HEK293 (cell line): ENCODE data around the gene C16orf74.

Source experiments
- CTCF ChIA-PET: fragments of 350-600 bp; formaldehyde crosslinking; extraction: SDS; loops from one replicate; lab custom pipeline; 2021; ENCODE audit warnings: antibody characterized with exemption; lab: Yijun Ruan, JAX
- POLR2A ChIA-PET: fragments of 300-600 bp; formaldehyde crosslinking; extraction: SDS; loops from one replicate; lab custom pipeline; 2020; ENCODE audit warnings: antibody characterized with exemption, inconsistent platforms; lab: Yijun Ruan, JAX
- H3K27ac ChIP-seq: fragments of 200-500 bp; sonication (Bioruptor generic); 2 replicates; pipeline ENCODE4 v1.5.1; 2014; ENCODE audit warnings: low read depth, low read length, control low read depth, inconsistent platforms; ENCODE audit errors: extremely low read depth
- H3K36me3 ChIP-seq, 2 experiments: fragments of 200-500 bp in 1 of 2; sonication (Bioruptor generic) in 1 of 2; 1 replicate in 1 of 2; 2 replicates in 1 of 2; pipeline ENCODE4 v1.5.1; 2014 to 2017; ENCODE audit warnings: inconsistent platforms in 2 of 2, low read length in 2 of 2; ENCODE audit not compliant: control insufficient read depth in 2 of 2, insufficient read depth in 1 of 2
- H3K4me1 ChIP-seq: fragments of 200-500 bp; sonication (Bioruptor generic); 2 replicates; pipeline ENCODE4 v1.5.1; 2014; ENCODE audit warnings: mild to moderate bottlenecking, low read length, inconsistent platforms; ENCODE audit not compliant: control insufficient read depth, insufficient read depth
- H3K4me3 ChIP-seq: 2 replicates; pipeline ENCODE4 v1.5.1; 2011; ENCODE audit warnings: low read depth, mild to moderate bottlenecking, control low read depth, low read length, moderate library complexity
- H3K9me3 ChIP-seq: fragments of 200-500 bp; sonication (Bioruptor generic); 2 replicates; pipeline ENCODE4 v1.5.1; 2014; ENCODE audit warnings: low read depth, low read length, inconsistent platforms; ENCODE audit not compliant: control insufficient read depth, insufficient read depth
- CTCF ChIP-seq: fragments of 450-650 bp; formaldehyde crosslinking; IDR thresholded peaks from 2 replicates; pipeline ENCODE4 v1.5.1; 2016; ENCODE audit warnings: missing biosample characterization, missing genetic modification characterization
- FEZF1 ChIP-seq: fragments of 450-650 bp; formaldehyde crosslinking; IDR thresholded peaks from 2 replicates; pipeline ENCODE4 v1.5.1; 2016; ENCODE audit warnings: missing biosample characterization, missing genetic modification characterization
- GLI2 ChIP-seq: fragments of 450-650 bp; formaldehyde crosslinking; IDR thresholded peaks from 2 replicates; pipeline ENCODE4; 2017; ENCODE audit warnings: missing biosample characterization, missing genetic modification characterization, low read depth, borderline replicate concordance
- HIC1 ChIP-seq: fragments of 450-650 bp; formaldehyde crosslinking; IDR thresholded peaks from 2 replicates; pipeline ENCODE4 v1.5.1; 2016; ENCODE audit warnings: missing biosample characterization, missing genetic modification characterization
- KLF1 ChIP-seq: fragments of 450-650 bp; formaldehyde crosslinking; IDR thresholded peaks from 2 replicates; pipeline ENCODE4 v1.5.1; 2016; ENCODE audit warnings: missing biosample characterization, missing genetic modification characterization
- MYNN ChIP-seq: fragments of 450-650 bp; formaldehyde crosslinking; IDR thresholded peaks from 2 replicates; pipeline ENCODE4 v1.5.1; 2016; ENCODE audit warnings: missing biosample characterization, missing genetic modification characterization, borderline replicate concordance
- SP3 ChIP-seq: fragments of 450-650 bp; formaldehyde crosslinking; IDR thresholded peaks from 2 replicates; pipeline ENCODE4 v1.5.1; 2016; ENCODE audit warnings: missing biosample characterization, missing genetic modification characterization
- ZNF146 ChIP-seq: fragments of 450-650 bp; formaldehyde crosslinking; IDR thresholded peaks from 2 replicates; pipeline ENCODE4 v1.5.1; 2016; ENCODE audit warnings: missing biosample characterization, missing genetic modification characterization
- ZNF211 ChIP-seq: fragments of 450-650 bp; formaldehyde crosslinking; IDR thresholded peaks from 2 replicates; pipeline ENCODE4 v1.5.1; 2016; ENCODE audit warnings: low read depth, missing biosample characterization, missing genetic modification characterization
- ZNF37A ChIP-seq: fragments of 450-650 bp; IDR thresholded peaks from 2 replicates; pipeline ENCODE4 v1.5.1; 2018; ENCODE audit warnings: missing biosample characterization, missing genetic modification characterization
- ZNF488 ChIP-seq: fragments of 450-650 bp; formaldehyde crosslinking; IDR thresholded peaks from 2 replicates; pipeline ENCODE4 v1.5.1; 2016; ENCODE audit warnings: missing biosample characterization, missing genetic modification characterization
- ZNF560 ChIP-seq: fragments of 450-650 bp; formaldehyde crosslinking; IDR thresholded peaks from 2 replicates; pipeline ENCODE4 v1.5.1; 2017; ENCODE audit warnings: missing biosample characterization, missing genetic modification characterization, borderline replicate concordance
- ZNF658 ChIP-seq: fragments of 450-650 bp; formaldehyde crosslinking; IDR thresholded peaks from 2 replicates; pipeline ENCODE4; 2016; ENCODE audit warnings: missing biosample characterization, missing genetic modification characterization
- ZNF843 ChIP-seq: fragments of 450-650 bp; formaldehyde crosslinking; IDR thresholded peaks from 2 replicates; pipeline ENCODE4 v1.5.1; 2016; ENCODE audit warnings: missing biosample characterization, missing genetic modification characterization
- ZSCAN16 ChIP-seq: fragments of 450-650 bp; formaldehyde crosslinking; IDR thresholded peaks from 2 replicates; pipeline ENCODE4 v1.5.1; 2016; ENCODE audit warnings: missing biosample characterization, missing genetic modification characterization
- TF ChIP-seq, protein P1 (sequence below): fragments of 450-650 bp; formaldehyde crosslinking; IDR thresholded peaks from 2 replicates; pipeline ENCODE4 v1.5.1; 2016; ENCODE audit warnings: missing biosample characterization, missing genetic modification characterization, borderline replicate concordance
- TF ChIP-seq, protein P2 (sequence below): fragments of 450-650 bp; formaldehyde crosslinking; IDR thresholded peaks from 2 replicates; pipeline ENCODE4 v1.5.1; 2016; ENCODE audit warnings: missing biosample characterization, missing genetic modification characterization

C16orf74 gene

DNA sequence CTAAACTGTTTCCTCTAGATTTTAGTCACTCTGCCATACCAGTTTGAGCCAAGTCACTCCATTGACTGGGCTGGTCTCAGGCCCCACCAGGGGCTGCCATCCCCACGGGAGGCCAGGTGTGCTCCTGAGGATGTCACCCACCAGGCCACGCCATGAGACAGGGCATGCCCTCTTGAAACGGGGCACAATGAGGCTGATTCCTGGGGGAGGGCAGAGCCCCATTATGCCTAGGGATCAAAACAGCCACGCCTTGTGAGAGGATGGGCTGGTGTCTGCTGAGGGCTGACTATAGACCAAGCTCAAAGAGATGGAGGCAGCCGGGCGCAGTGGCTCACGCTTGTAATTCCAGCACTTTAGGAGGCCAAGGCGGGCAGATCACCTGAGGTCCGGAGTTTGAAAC is 83.6 kb downstream of the C16orf74 start:
- no peaks in the 10 kb centered on the region for H3K4me1 ChIP-seq
- no peak overlapping the region for H3K27ac ChIP-seq
- no peaks in the 10 kb centered on the region for H3K9me3 ChIP-seq
- ChIA-PET POLR2A (no interaction called here), CTCF (interaction anchor here (1.7 to 2.7 kb wide), 2 partner anchors 8 to 9 kb away, joined by 5 to 8 read pairs; no protein-coding TSS in a partner anchor)
- H3K36me3 ChIP-seq: peaks cover 25 to 100% of the 10 kb centered on the region in 2 experiments; a peak in 2 of 3 replicates
- TF ChIP-seq, protein P1, sequence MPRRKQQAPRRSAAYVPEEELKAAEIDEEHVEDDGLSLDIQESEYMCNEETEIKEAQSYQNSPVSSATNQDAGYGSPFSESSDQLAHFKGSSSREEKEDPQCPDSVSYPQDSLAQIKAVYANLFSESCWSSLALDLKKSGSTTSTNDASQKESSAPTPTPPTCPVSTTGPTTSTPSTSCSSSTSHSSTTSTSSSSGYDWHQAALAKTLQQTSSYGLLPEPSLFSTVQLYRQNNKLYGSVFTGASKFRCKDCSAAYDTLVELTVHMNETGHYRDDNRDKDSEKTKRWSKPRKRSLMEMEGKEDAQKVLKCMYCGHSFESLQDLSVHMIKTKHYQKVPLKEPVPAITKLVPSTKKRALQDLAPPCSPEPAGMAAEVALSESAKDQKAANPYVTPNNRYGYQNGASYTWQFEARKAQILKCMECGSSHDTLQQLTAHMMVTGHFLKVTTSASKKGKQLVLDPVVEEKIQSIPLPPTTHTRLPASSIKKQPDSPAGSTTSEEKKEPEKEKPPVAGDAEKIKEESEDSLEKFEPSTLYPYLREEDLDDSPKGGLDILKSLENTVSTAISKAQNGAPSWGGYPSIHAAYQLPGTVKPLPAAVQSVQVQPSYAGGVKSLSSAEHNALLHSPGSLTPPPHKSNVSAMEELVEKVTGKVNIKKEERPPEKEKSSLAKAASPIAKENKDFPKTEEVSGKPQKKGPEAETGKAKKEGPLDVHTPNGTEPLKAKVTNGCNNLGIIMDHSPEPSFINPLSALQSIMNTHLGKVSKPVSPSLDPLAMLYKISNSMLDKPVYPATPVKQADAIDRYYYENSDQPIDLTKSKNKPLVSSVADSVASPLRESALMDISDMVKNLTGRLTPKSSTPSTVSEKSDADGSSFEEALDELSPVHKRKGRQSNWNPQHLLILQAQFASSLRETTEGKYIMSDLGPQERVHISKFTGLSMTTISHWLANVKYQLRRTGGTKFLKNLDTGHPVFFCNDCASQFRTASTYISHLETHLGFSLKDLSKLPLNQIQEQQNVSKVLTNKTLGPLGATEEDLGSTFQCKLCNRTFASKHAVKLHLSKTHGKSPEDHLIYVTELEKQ (tag by site-specific recombination): no peak
- no peak overlapping the region for H3K4me3 ChIP-seq

DNA sequence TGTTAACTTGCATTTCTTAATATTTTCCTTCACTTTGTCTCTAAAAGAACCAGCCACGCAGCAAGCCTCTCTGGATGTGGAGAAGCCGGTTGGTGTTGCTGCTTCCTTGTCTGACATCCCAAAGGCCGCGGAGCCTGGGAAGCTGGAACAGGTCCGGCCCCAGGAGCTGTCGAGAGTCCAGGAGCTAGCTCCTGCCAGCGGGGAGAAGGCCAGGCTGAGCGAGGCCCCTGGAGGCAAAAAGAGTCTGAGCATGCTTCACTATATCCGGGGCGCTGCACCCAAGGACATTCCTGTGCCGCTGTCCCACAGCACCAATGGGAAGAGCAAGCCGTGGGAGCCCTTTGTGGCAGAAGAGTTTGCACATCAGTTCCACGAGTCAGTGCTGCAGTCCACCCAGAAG is 85.0 kb downstream of the C16orf74 start:
- ChIA-PET POLR2A (no interaction called here), CTCF (interaction anchor here (0.7 to 1.2 kb wide), 4 partner anchors 8 to 52 kb away, joined by 3 to 5 read pairs (median 4); no protein-coding TSS in a partner anchor)
- H3K9me3 ChIP-seq: no peaks in the 10 kb centered on the region
- TF ChIP-seq KLF1: no peak
- no peak for TF ChIP-seq SP3
- no peak for TF ChIP-seq ZNF658 (tag by site-specific recombination)
- no peak for TF ChIP-seq ZNF37A (tag by site-specific recombination)
- TF ChIP-seq CTCF (tag by site-specific recombination): no peak
- no peak for TF ChIP-seq FEZF1 (tag by site-specific recombination)
- no peak for TF ChIP-seq ZNF488 (tag by site-specific recombination)
- TF ChIP-seq ZNF146 (tag by site-specific recombination): no peak
- no peak for TF ChIP-seq ZSCAN16 (tag by site-specific recombination)
- TF ChIP-seq, protein P2, sequence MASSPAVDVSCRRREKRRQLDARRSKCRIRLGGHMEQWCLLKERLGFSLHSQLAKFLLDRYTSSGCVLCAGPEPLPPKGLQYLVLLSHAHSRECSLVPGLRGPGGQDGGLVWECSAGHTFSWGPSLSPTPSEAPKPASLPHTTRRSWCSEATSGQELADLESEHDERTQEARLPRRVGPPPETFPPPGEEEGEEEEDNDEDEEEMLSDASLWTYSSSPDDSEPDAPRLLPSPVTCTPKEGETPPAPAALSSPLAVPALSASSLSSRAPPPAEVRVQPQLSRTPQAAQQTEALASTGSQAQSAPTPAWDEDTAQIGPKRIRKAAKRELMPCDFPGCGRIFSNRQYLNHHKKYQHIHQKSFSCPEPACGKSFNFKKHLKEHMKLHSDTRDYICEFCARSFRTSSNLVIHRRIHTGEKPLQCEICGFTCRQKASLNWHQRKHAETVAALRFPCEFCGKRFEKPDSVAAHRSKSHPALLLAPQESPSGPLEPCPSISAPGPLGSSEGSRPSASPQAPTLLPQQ: no peak
- no peak for TF ChIP-seq GLI2 (tag by site-specific recombination)
- TF ChIP-seq HIC1: no peak
- no peak for TF ChIP-seq ZNF560 (tag by site-specific recombination)
- TF ChIP-seq MYNN (tag by site-specific recombination): no peak
- TF ChIP-seq ZNF843: no peak
- TF ChIP-seq ZNF211 (tag by site-specific recombination): no peak
- TF ChIP-seq, all 188 proteins: peak for 0
- H3K36me3 ChIP-seq: peaks cover 13 to 100% of the 10 kb centered on the region in 2 experiments; a peak in 2 of 3 replicates
- no peaks in the 10 kb centered on the region for H3K4me1 ChIP-seq
- H3K27ac ChIP-seq: no peak overlapping the region
- H3K4me3 ChIP-seq: no peak overlapping the region
